Measurements from ENCODE around the gene FGF2.
A peak's percentile ranks its signal among the peaks of the same experiment; 100 is the strongest.

Gene FGF2

DNA sequence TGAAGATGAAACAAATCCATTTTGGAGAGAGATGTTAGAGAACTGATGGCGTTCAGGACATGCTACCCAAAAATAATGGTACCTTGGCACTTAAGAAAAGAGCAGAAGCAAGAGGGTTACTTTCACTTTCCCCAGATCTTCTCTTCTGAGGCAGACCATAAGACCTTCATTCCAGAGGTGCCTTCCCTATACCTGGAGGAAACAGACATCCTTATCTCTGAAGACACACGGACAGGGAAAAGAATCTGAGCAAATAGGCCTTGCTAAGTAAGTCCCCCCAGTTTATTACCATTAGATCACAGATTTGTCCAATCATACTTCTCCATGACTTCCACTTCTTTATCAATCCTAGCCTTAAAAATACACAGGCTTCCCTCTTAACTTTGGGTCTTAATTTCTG, 2.0 kb upstream of the FGF2 start:
- no peak overlapping the region for H3K23ac ChIP-seq (ENCODE audit: low read length in 2 of 2)

GRCh38 chr4:122826079-122826527, 528 bp upstream of the FGF2 start:
- peak overlapping the region; percentile 79 to 91 for H3K4me3 ChIP-seq (ENCODE audit: insufficient read depth in 1 of 2, low read depth in 1 of 2, low read length in 2 of 2)

More for the DNA sequence above, 2.0 kb upstream of the FGF2 start:
- Histone ChIP-seq H3K4me3 (ENCODE audit: insufficient read depth in 1 of 2, low read depth in 1 of 2, low read length in 2 of 2) (peak overlapping the region in 1 of 2 experiments; percentile 64), H2AK5ac (ENCODE audit: low read length, severe bottlenecking) (no peak overlapping the region), H4K91ac (ENCODE audit: low read length) (no peak overlapping the region), H3K79me1 (replicated peaks; ENCODE audit: low read length, poor library complexity, severe bottlenecking) (no peaks in the 10 kb centered on the region), H3K9me3 (ENCODE audit: control insufficient read depth, low read length) (no peaks in the 10 kb centered on the region), H4K8ac (ENCODE audit: low read length) (no peak overlapping the region), H2BK12ac (ENCODE audit: low read length in 2 of 2) (no peak overlapping the region), H3K18ac (ENCODE audit: low read depth in 1 of 2, low read length in 2 of 2) (no peak overlapping the region), H3K14ac (ENCODE audit: low read length in 2 of 2) (no peak overlapping the region), H3K4me2 (ENCODE audit: low read length, poor library complexity, severe bottlenecking) (no peak overlapping the region), H3K27me3 (ENCODE audit: control insufficient read depth in 1 of 2, insufficient read depth in 1 of 2, low read length in 2 of 2) (no peaks in the 10 kb centered on the region), H3K27ac (ENCODE audit: low read length, poor library complexity, severe bottlenecking) (no peak overlapping the region), H2BK5ac (ENCODE audit: low read depth, low read length, poor library complexity, severe bottlenecking) (no peak overlapping the region), H3K36me3 (ENCODE audit: control insufficient read depth in 1 of 2, insufficient read depth in 2 of 2, low read depth in 1 of 2, low read length in 2 of 2) (no peaks in the 10 kb centered on the region), H3K9ac (ENCODE audit: low read length) (peak overlapping the region; percentile 41), H3K4ac (ENCODE audit: low read depth in 1 of 2, low read length in 2 of 2) (no peak overlapping the region), H2BK120ac (ENCODE audit: low read depth, low read length) (no peak overlapping the region), H3K4me1 (ENCODE audit: control insufficient read depth, insufficient read depth, low read depth, low read length) (peaks cover 2% of the 10 kb centered on the region), H2AFZ (ENCODE audit: low read depth, low read length) (no peak overlapping the region), H2BK15ac (ENCODE audit: low read depth, poor library complexity, severe bottlenecking) (no peak overlapping the region)
- no peak for DNase-seq
- WGBS: 95% methylated on average over 2 of the region's 2 CpGs

GRCh38 chr4:122827258-122827878, 737 bp downstream of the FGF2 start:
- DNase-seq: peak; percentile 62
- peak overlapping the region in 1 of 2 experiments; percentile 44 for H3K14ac ChIP-seq (ENCODE audit: low read length in 2 of 2)
- no peaks in the 10 kb centered on the region for H3K27me3 ChIP-seq (ENCODE audit: control insufficient read depth in 1 of 2, insufficient read depth in 1 of 2, low read length in 2 of 2)
- peak overlapping the region; percentile 60 to 82 for H3K4ac ChIP-seq (ENCODE audit: low read depth in 1 of 2, low read length in 2 of 2)
- H3K4me1 ChIP-seq (ENCODE audit: control insufficient read depth, insufficient read depth, low read depth, low read length): peaks cover 5% of the 10 kb centered on the region
- H3K18ac ChIP-seq (ENCODE audit: low read depth in 1 of 2, low read length in 2 of 2): peak overlapping the region; percentile 94 to 95
- H3K4me3 ChIP-seq (ENCODE audit: insufficient read depth in 1 of 2, low read depth in 1 of 2, low read length in 2 of 2): peak overlapping the region; percentile 90 to 91
- under 1% methylated on average over 57 of the region's 57 CpGs for WGBS
- H3K9me3 ChIP-seq (ENCODE audit: control insufficient read depth, low read length): no peaks in the 10 kb centered on the region
- peaks cover 0 to 5% of the 10 kb centered on the region in 2 experiments for H3K36me3 ChIP-seq (ENCODE audit: control insufficient read depth in 1 of 2, insufficient read depth in 2 of 2, low read depth in 1 of 2, low read length in 2 of 2)
- peak overlapping the region; percentile 98 for H2BK15ac ChIP-seq (ENCODE audit: low read depth, poor library complexity, severe bottlenecking)
- peak overlapping the region; percentile 75 for H3K27ac ChIP-seq (ENCODE audit: low read length, poor library complexity, severe bottlenecking)
- H2BK5ac ChIP-seq (ENCODE audit: low read depth, low read length, poor library complexity, severe bottlenecking): peak overlapping the region; percentile 90
- no peaks in the 10 kb centered on the region for H3K79me1 ChIP-seq (replicated peaks; ENCODE audit: low read length, poor library complexity, severe bottlenecking)
- H2BK12ac ChIP-seq (ENCODE audit: low read length in 2 of 2): peak overlapping the region in 1 of 2 experiments; percentile 47
- peak overlapping the region; percentile 46 for H2AFZ ChIP-seq (ENCODE audit: low read depth, low read length)
- H3K23ac ChIP-seq (ENCODE audit: low read length in 2 of 2): peak overlapping the region in 1 of 2 experiments; percentile 60
- H2BK120ac ChIP-seq (ENCODE audit: low read depth, low read length): peak overlapping the region; percentile 89
- H3K9ac ChIP-seq (ENCODE audit: low read length): peak overlapping the region; percentile 96
- peak overlapping the region; percentile 85 for H3K4me2 ChIP-seq (ENCODE audit: low read length, poor library complexity, severe bottlenecking)
- peak overlapping the region; percentile 64 for H4K8ac ChIP-seq (ENCODE audit: low read length)
- peak overlapping the region; percentile 46 for H4K91ac ChIP-seq (ENCODE audit: low read length)
- peak overlapping the region; percentile 22 for H2AK5ac ChIP-seq (ENCODE audit: low read length, severe bottlenecking)

More at GRCh38 chr4:122826079-122826527, 528 bp upstream of the FGF2 start:
- Histone ChIP-seq H3K79me1 (replicated peaks; ENCODE audit: low read length, poor library complexity, severe bottlenecking) (no peaks in the 10 kb centered on the region), H2BK12ac (ENCODE audit: low read length in 2 of 2) (no peak overlapping the region), H3K18ac (ENCODE audit: low read depth in 1 of 2, low read length in 2 of 2) (peak overlapping the region in 1 of 2 experiments; percentile 70), H3K27ac (ENCODE audit: low read length, poor library complexity, severe bottlenecking) (peak overlapping the region; percentile 85), H4K91ac (ENCODE audit: low read length) (no peak overlapping the region), H3K9me3 (ENCODE audit: control insufficient read depth, low read length) (no peaks in the 10 kb centered on the region), H3K9ac (ENCODE audit: low read length) (peak overlapping the region; percentile 96), H2BK5ac (ENCODE audit: low read depth, low read length, poor library complexity, severe bottlenecking) (no peak overlapping the region), H3K36me3 (ENCODE audit: control insufficient read depth in 1 of 2, insufficient read depth in 2 of 2, low read depth in 1 of 2, low read length in 2 of 2) (peaks cover 0 to 3% of the 10 kb centered on the region in 2 experiments), H3K4me2 (ENCODE audit: low read length, poor library complexity, severe bottlenecking) (peak overlapping the region; percentile 36), H3K4ac (ENCODE audit: low read depth in 1 of 2, low read length in 2 of 2) (peak overlapping the region in 1 of 2 experiments; percentile 11), H3K4me1 (ENCODE audit: control insufficient read depth, insufficient read depth, low read depth, low read length) (peaks cover 6% of the 10 kb centered on the region), H2BK120ac (ENCODE audit: low read depth, low read length) (peak overlapping the region; percentile 89), H3K23ac (ENCODE audit: low read length in 2 of 2) (no peak overlapping the region), H3K14ac (ENCODE audit: low read length in 2 of 2) (no peak overlapping the region), H3K27me3 (ENCODE audit: control insufficient read depth in 1 of 2, insufficient read depth in 1 of 2, low read length in 2 of 2) (no peaks in the 10 kb centered on the region), H4K8ac (ENCODE audit: low read length) (peak overlapping the region; percentile 28), H2BK15ac (ENCODE audit: low read depth, poor library complexity, severe bottlenecking) (no peak overlapping the region), H2AK5ac (ENCODE audit: low read length, severe bottlenecking) (no peak overlapping the region), H2AFZ (ENCODE audit: low read depth, low read length) (no peak overlapping the region)
- DNase-seq: no peak
- 20% methylated on average over 18 of the region's 18 CpGs for WGBS

DNA sequence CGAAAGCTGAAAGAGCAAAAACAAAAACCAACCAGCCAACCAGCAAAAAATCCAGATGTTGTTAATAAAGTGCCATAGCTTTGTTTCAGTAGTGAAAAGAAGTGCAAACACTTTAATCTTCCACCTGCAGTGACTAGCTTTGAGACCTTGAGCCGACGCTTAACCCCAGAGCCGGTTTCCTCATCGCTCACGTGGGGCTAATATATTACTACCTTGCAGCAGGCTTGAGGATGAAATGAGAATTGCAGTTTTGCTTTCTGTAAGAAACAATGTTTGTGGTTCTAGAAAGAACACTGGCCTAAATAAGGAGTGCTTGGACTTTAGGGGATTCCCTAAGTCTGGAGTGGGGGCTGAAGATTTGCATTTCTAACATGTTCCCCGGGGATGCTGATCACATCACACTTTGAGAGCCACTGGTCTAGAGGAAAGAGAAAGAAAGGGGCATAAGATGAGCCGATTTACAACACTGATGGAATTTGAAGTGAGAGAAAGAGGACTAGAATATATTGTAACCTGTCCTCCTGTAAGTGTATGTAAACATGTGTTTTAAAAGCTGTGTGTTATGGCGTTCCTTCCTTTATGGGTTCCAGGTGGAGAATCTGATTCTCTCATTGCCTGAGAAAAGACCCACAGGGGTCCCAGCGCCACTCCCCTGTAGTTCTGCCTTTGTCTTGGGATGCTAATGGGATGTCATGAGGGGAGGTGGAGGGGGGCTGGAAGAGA, 1.4 kb downstream of the FGF2 start:
- H3K9me3 ChIP-seq (ENCODE audit: control insufficient read depth, low read length): no peaks in the 10 kb centered on the region
- no peak overlapping the region for H3K14ac ChIP-seq (ENCODE audit: low read length in 2 of 2)
- WGBS: 2% methylated on average over 10 of the region's 10 CpGs
- H4K8ac ChIP-seq (ENCODE audit: low read length): no peak overlapping the region
- no peaks in the 10 kb centered on the region for H3K79me1 ChIP-seq (replicated peaks; ENCODE audit: low read length, poor library complexity, severe bottlenecking)
- H2AK5ac ChIP-seq (ENCODE audit: low read length, severe bottlenecking): no peak overlapping the region
- no peak overlapping the region for H4K91ac ChIP-seq (ENCODE audit: low read length)
- H2BK15ac ChIP-seq (ENCODE audit: low read depth, poor library complexity, severe bottlenecking): no peak overlapping the region
- no peak overlapping the region for H3K23ac ChIP-seq (ENCODE audit: low read length in 2 of 2)
- H3K9ac ChIP-seq (ENCODE audit: low read length): peak overlapping the region; percentile 96
- H2BK120ac ChIP-seq (ENCODE audit: low read depth, low read length): no peak overlapping the region
- peaks cover 5% of the 10 kb centered on the region for H3K4me1 ChIP-seq (ENCODE audit: control insufficient read depth, insufficient read depth, low read depth, low read length)
- DNase-seq: peak; percentile 86
- H2AFZ ChIP-seq (ENCODE audit: low read depth, low read length): no peak overlapping the region
- H3K27me3 ChIP-seq (ENCODE audit: control insufficient read depth in 1 of 2, insufficient read depth in 1 of 2, low read length in 2 of 2): no peaks in the 10 kb centered on the region
- peaks cover 0 to 5% of the 10 kb centered on the region in 2 experiments for H3K36me3 ChIP-seq (ENCODE audit: control insufficient read depth in 1 of 2, insufficient read depth in 2 of 2, low read depth in 1 of 2, low read length in 2 of 2)
- H2BK5ac ChIP-seq (ENCODE audit: low read depth, low read length, poor library complexity, severe bottlenecking): no peak overlapping the region
- no peak overlapping the region for H2BK12ac ChIP-seq (ENCODE audit: low read length in 2 of 2)
- peak overlapping the region; percentile 75 for H3K27ac ChIP-seq (ENCODE audit: low read length, poor library complexity, severe bottlenecking)
- peak overlapping the region; percentile 85 for H3K4me2 ChIP-seq (ENCODE audit: low read length, poor library complexity, severe bottlenecking)
- H3K4ac ChIP-seq (ENCODE audit: low read depth in 1 of 2, low read length in 2 of 2): no peak overlapping the region
- no peak overlapping the region for H3K18ac ChIP-seq (ENCODE audit: low read depth in 1 of 2, low read length in 2 of 2)
- H3K4me3 ChIP-seq (ENCODE audit: insufficient read depth in 1 of 2, low read depth in 1 of 2, low read length in 2 of 2): peak overlapping the region; percentile 90 to 91
